ENCODE measurements around the gene MACIR. TPM values are rescaled to one million over a fixed set of nuclear protein-coding genes. Genes with fewer than 3 reads are reported as not detected.
A peak's percentile ranks its signal among the peaks of the same experiment; 100 is the strongest.

MACIR gene
- total RNA-seq, 1 donor from 2014 or later: 8.1 TPM

DNA sequence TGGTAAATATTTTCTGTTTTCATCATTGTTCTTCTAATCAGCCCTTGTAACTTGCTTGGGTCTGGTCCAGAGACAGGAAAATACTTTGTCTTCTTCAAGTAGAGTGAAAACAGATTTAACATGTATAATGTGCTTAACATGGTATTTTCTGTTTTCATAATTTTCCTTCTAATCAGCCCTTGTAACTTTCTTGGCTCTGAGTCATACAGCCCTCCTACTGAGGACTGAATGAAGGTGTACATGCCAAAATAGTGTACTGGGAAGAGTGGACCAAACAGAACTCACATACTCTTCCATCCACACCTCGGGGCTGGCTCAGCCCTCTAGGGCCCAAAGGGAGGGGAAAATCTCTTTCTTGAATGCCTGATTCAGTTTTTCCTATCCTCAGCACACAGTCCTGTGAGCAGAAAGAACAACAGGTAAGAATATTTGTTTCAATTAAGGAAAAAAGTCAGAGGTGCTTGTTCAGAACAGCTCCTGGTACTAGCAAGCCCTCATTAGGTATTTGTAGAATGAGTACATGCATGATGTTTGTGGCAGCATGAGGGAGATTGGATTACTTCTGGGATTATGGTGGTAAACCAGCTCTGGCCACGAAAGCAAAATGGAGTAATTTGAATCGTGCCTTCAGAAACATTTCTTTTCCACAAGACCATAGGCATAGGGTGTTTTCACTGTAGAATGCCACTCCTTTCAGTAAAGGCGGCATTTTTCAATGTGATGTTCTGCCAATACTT lies 24.2 kb upstream of the MACIR start:
- TF ChIP-seq, protein P1, sequence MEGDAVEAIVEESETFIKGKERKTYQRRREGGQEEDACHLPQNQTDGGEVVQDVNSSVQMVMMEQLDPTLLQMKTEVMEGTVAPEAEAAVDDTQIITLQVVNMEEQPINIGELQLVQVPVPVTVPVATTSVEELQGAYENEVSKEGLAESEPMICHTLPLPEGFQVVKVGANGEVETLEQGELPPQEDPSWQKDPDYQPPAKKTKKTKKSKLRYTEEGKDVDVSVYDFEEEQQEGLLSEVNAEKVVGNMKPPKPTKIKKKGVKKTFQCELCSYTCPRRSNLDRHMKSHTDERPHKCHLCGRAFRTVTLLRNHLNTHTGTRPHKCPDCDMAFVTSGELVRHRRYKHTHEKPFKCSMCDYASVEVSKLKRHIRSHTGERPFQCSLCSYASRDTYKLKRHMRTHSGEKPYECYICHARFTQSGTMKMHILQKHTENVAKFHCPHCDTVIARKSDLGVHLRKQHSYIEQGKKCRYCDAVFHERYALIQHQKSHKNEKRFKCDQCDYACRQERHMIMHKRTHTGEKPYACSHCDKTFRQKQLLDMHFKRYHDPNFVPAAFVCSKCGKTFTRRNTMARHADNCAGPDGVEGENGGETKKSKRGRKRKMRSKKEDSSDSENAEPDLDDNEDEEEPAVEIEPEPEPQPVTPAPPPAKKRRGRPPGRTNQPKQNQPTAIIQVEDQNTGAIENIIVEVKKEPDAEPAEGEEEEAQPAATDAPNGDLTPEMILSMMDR (IDR thresholded peaks at IDR 0.05; ENCODE audit: unreplicated experiment): no peak
- no peaks in the 10 kb centered on the region for H3K36me3 Mint-ChIP-seq

DNA sequence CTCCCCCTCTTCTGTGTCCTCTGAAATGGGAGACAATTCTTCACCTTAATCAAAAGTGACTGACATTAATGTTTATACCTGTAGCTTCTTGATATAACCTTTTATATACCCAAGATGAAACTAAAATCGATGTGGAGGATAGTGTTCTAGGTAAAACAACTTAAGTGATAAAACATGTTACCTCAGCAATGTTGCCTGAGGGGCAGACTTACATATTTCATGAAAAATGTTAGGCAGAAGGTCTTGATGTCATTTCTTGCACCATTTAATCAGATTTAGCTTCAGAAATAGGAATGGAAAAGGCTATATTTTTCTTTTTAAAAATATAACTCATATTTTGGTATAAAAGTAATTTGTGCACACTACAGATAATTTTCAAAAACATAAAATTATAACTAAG lies 22.7 kb upstream of the MACIR start:
- Mint-ChIP-seq H3K27me3 (ENCODE audit: low read depth) (no peaks in the 10 kb centered on the region), H3K36me3 (no peaks in the 10 kb centered on the region), H3K4me3 (no peak overlapping the region), H3K9me3 (peaks cover 21% of the 10 kb centered on the region), H3K27ac (no peak overlapping the region), H3K4me1 (no peaks in the 10 kb centered on the region)
- TF ChIP-seq, protein P1 (IDR thresholded peaks at IDR 0.05; ENCODE audit: unreplicated experiment): no peak
- DNase-seq (ENCODE audit: low spot score in 2 of 2, unreplicated experiment in 2 of 2): no peak

More for the DNA sequence above, 24.2 kb upstream of the MACIR start:
- H3K27me3 Mint-ChIP-seq (ENCODE audit: low read depth): no peaks in the 10 kb centered on the region
- H3K27ac Mint-ChIP-seq: no peak overlapping the region
- H3K4me3 Mint-ChIP-seq: no peak overlapping the region
- H3K9me3 Mint-ChIP-seq: peaks cover 21% of the 10 kb centered on the region
- DNase-seq (ENCODE audit: low spot score in 2 of 2, unreplicated experiment in 2 of 2): no peak
- H3K4me1 Mint-ChIP-seq: no peaks in the 10 kb centered on the region

DNA sequence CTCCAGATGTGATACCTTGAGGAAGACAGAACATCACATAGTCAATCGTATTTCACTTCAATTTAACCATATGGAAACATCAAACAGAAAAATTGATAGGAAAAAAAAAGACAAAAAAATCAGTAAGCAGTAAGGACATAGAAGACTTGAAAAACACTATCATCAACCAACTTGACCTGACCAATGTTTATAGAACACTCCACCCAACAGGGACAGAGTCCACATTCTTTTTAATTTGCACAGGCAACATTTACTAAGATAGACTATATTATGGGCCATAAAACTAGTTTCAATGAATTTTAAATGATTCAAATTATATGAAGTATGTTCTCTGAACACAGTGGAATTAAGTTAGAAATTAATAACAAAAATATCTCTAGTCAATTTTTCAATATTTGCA lies 20.8 kb upstream of the MACIR start:
- no peak for DNase-seq (ENCODE audit: low spot score in 2 of 2, unreplicated experiment in 2 of 2)
- TF ChIP-seq, protein P1 (IDR thresholded peaks at IDR 0.05; ENCODE audit: unreplicated experiment): no peak
- Mint-ChIP-seq H3K4me3 (no peak overlapping the region), H3K27me3 (ENCODE audit: low read depth) (no peaks in the 10 kb centered on the region), H3K4me1 (no peaks in the 10 kb centered on the region), H3K9me3 (peaks cover 27% of the 10 kb centered on the region), H3K27ac (no peak overlapping the region), H3K36me3 (no peaks in the 10 kb centered on the region)

DNA sequence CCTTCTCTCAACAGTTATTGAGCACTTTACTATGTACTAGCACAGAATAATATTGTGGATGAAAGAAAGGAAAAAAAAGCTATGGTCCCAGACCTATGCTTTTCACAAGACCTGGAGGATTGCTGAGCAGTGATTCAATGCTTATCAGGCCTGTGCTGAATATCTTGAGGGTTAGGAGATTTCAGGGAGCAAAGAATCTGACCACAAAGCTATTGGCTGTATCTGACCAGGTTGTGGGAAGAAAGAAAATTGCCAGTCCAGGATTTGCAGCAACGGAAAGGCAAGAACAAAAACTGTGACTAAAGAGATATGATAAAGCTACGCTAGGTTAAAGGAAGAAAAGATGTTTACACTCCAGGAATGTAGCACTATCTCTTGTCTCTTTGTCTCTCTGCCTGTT lies 14.9 kb upstream of the MACIR start:
- Mint-ChIP-seq H3K4me3 (no peak overlapping the region), H3K9me3 (peaks cover 32% of the 10 kb centered on the region), H3K27ac (peak overlapping the region; percentile 35), H3K27me3 (ENCODE audit: low read depth) (no peaks in the 10 kb centered on the region), H3K4me1 (no peaks in the 10 kb centered on the region), H3K36me3 (no peaks in the 10 kb centered on the region)
- TF ChIP-seq, protein P1 (IDR thresholded peaks at IDR 0.05; ENCODE audit: unreplicated experiment): no peak
- no peak for DNase-seq (ENCODE audit: low spot score in 2 of 2, unreplicated experiment in 2 of 2)

DNA sequence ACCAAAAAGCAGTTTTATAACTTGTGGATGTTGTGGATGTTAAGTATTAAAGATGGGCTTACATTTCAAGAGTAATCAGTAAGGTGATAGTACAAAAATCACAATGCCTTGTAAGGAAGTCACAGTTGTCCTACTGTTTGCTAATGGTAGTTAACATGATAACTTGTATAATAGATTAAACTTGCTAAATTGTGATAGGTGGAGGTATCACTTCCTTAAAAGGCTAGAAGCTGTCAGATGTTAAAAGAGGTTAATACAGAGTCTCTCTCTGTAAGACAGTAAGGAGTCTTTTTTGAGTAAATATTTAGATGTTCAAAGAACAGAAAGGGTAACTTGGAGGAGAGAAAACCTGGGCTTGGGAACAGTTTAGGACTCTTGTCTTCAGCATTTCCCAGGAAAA lies 14.2 kb upstream of the MACIR start:
- Mint-ChIP-seq H3K4me1 (no peaks in the 10 kb centered on the region), H3K36me3 (no peaks in the 10 kb centered on the region), H3K9me3 (peaks cover 30% of the 10 kb centered on the region), H3K4me3 (no peak overlapping the region), H3K27ac (no peak overlapping the region), H3K27me3 (ENCODE audit: low read depth) (no peaks in the 10 kb centered on the region)
- TF ChIP-seq, protein P1 (IDR thresholded peaks at IDR 0.05; ENCODE audit: unreplicated experiment): no peak
- DNase-seq (ENCODE audit: low spot score in 2 of 2, unreplicated experiment in 2 of 2): no peak

Measured in mesothelial cell of epicardium (in vitro differentiated cells).